Large intestine (tissue), 3 donors: ENCODE data around the gene TMPRSS6. TPM values are rescaled to one million over a fixed set of nuclear protein-coding genes. Genes with fewer than 3 reads are reported as not detected.

Experiments
- DNase-seq, 2 donors: peaks; one replicate each; pipeline versions ENCODE4 v3.0.0 to v3.0.0-alpha.2; 2013
- H3K27ac ChIP-seq: one replicate; pipeline ENCODE4 v1.5.1; 2013; ENCODE audit warnings: low read length
- H3K27me3 ChIP-seq: 2 replicates; pipeline ENCODE4 v1.6.1; 2013; ENCODE audit warnings: low read length; ENCODE audit not compliant: control insufficient read depth, insufficient read depth
- H3K36me3 ChIP-seq: 2 replicates; pipeline ENCODE4 v1.6.1; 2013; ENCODE audit warnings: low read length; ENCODE audit not compliant: control insufficient read depth, insufficient read depth
- H3K4me1 ChIP-seq: one replicate; pipeline ENCODE4 v1.6.1; 2013; ENCODE audit warnings: low read length; ENCODE audit not compliant: control insufficient read depth, insufficient read depth
- H3K4me3 ChIP-seq: one replicate; pipeline ENCODE4 v1.5.1; 2013; ENCODE audit warnings: low read length
- H3K9me3 ChIP-seq: one replicate; pipeline ENCODE4 v1.6.1; 2013; ENCODE audit warnings: mild to moderate bottlenecking, low read depth, low read length, moderate library complexity; ENCODE audit not compliant: control insufficient read depth
- WGBS: methylation state at CpG from one replicate; pipeline ENCODE4 v1.1.5; 2013; ENCODE audit warnings: low lambda C conversion rate; ENCODE audit not compliant: insufficient coverage; 5-methylcytosine and 5-hydroxymethylcytosine counted together
- polyA plus RNA-seq: library from polyadenylated mRNA; unstranded; fragments of 120-200 nt; gene quantifications from one replicate; pipeline ENCODE4 v1.2.1, GENCODE V29; 2013

The TMPRSS6 gene
- polyA plus RNA-seq, 1 donor = 3.8 TPM

- no CpG with 5 or more reads among the region's 17 CpGs for WGBS
- DNase-seq = peak; percentile 92 to 98
- no peaks in the 10 kb centered on the region for H3K27me3 ChIP-seq
- H3K36me3 ChIP-seq = no peaks in the 10 kb centered on the region
- H3K4me1 ChIP-seq = peaks cover 45% of the 10 kb centered on the region
- H3K9me3 ChIP-seq = no peaks in the 10 kb centered on the region
- peak overlapping the region; percentile 97 for H3K27ac ChIP-seq
- H3K4me3 ChIP-seq = peak overlapping the region; percentile 0
Measured at GRCh38 chr22:37043828-37044538, 65.5 kb downstream of the TMPRSS6 start.

- Histone ChIP-seq H3K4me3 (peak overlapping the region; percentile 0), H3K4me1 (peaks cover 45% of the 10 kb centered on the region), H3K9me3 (no peaks in the 10 kb centered on the region), H3K27me3 (no peaks in the 10 kb centered on the region), H3K27ac (peak overlapping the region; percentile 97), H3K36me3 (no peaks in the 10 kb centered on the region)
- no peak for DNase-seq
- WGBS = 100% methylated on average over 1 of the region's 7 CpGs
Measured at GRCh38 chr22:37043209-37043827, 66.2 kb downstream of the TMPRSS6 start.

GRCh38 chr22:37039466-37039865 lies 70.0 kb downstream of the TMPRSS6 start:
- H3K27me3 ChIP-seq = no peaks in the 10 kb centered on the region
- DNase-seq = no peak
- 100% methylated on average over 1 of the region's 2 CpGs for WGBS
- H3K27ac ChIP-seq = no peak overlapping the region
- H3K4me1 ChIP-seq = peaks cover 53% of the 10 kb centered on the region
- no peaks in the 10 kb centered on the region for H3K9me3 ChIP-seq
- no peaks in the 10 kb centered on the region for H3K36me3 ChIP-seq
- no peak overlapping the region for H3K4me3 ChIP-seq

GRCh38 chr22:37037669-37038068 lies 71.8 kb downstream of the TMPRSS6 start:
- no CpG with 5 or more reads among the region's 14 CpGs for WGBS
- no peaks in the 10 kb centered on the region for H3K9me3 ChIP-seq
- no peak overlapping the region for H3K27ac ChIP-seq
- peaks cover 51% of the 10 kb centered on the region for H3K4me1 ChIP-seq
- no peak overlapping the region for H3K4me3 ChIP-seq
- no peaks in the 10 kb centered on the region for H3K27me3 ChIP-seq
- H3K36me3 ChIP-seq = no peaks in the 10 kb centered on the region
- DNase-seq = no peak

- no peaks in the 10 kb centered on the region for H3K9me3 ChIP-seq
- H3K27ac ChIP-seq = no peak overlapping the region
- H3K36me3 ChIP-seq = no peaks in the 10 kb centered on the region
- DNase-seq = no peak
- H3K27me3 ChIP-seq = no peaks in the 10 kb centered on the region
- peaks cover 53% of the 10 kb centered on the region for H3K4me1 ChIP-seq
- WGBS = no CpG with 5 or more reads among the region's 11 CpGs
- no peak overlapping the region for H3K4me3 ChIP-seq
Measured at GRCh38 chr22:37036655-37037377, 72.7 kb downstream of the TMPRSS6 start.

- no CpG with 5 or more reads among the region's 23 CpGs for WGBS
- H3K9me3 ChIP-seq = no peaks in the 10 kb centered on the region
- peaks cover 57% of the 10 kb centered on the region for H3K4me1 ChIP-seq
- peak overlapping the region; percentile 7 for H3K4me3 ChIP-seq
- peak; percentile 73 to 85 for DNase-seq
- no peaks in the 10 kb centered on the region for H3K27me3 ChIP-seq
- peaks cover 24% of the 10 kb centered on the region for H3K36me3 ChIP-seq
- H3K27ac ChIP-seq = peak overlapping the region; percentile 99
Measured at GRCh38 chr22:37033605-37034430, 75.7 kb downstream of the TMPRSS6 start.

- WGBS = 0% methylated on average over 1 of the region's 18 CpGs
- peaks cover 66% of the 10 kb centered on the region for H3K4me1 ChIP-seq
- peak; percentile 95 to 98 for DNase-seq
- peaks cover 31% of the 10 kb centered on the region for H3K36me3 ChIP-seq
- H3K27ac ChIP-seq = peak overlapping the region; percentile 99
- peak overlapping the region; percentile 27 for H3K4me3 ChIP-seq
- no peaks in the 10 kb centered on the region for H3K27me3 ChIP-seq
- no peaks in the 10 kb centered on the region for H3K9me3 ChIP-seq
Measured at GRCh38 chr22:37032535-37033460, 76.7 kb downstream of the TMPRSS6 start.

GRCh38 chr22:37032134-37032534 lies 77.4 kb downstream of the TMPRSS6 start:
- peak overlapping the region; percentile 27 for H3K4me3 ChIP-seq
- WGBS = no CpG with 5 or more reads among the region's 2 CpGs
- H3K9me3 ChIP-seq = no peaks in the 10 kb centered on the region
- peaks cover 73% of the 10 kb centered on the region for H3K4me1 ChIP-seq
- no peaks in the 10 kb centered on the region for H3K27me3 ChIP-seq
- peak overlapping the region; percentile 99 for H3K27ac ChIP-seq
- no peak for DNase-seq
- H3K36me3 ChIP-seq = peaks cover 37% of the 10 kb centered on the region

- DNase-seq = no peak
- peak overlapping the region; percentile 99 for H3K27ac ChIP-seq
Measured at GRCh38 chr22:37030560-37031281, 78.8 kb downstream of the TMPRSS6 start.

More at GRCh38 chr22:37030560-37031281, 78.8 kb downstream of the TMPRSS6 start:
- Histone ChIP-seq H3K36me3 (peaks cover 50% of the 10 kb centered on the region), H3K27me3 (no peaks in the 10 kb centered on the region), H3K4me1 (peaks cover 80% of the 10 kb centered on the region), H3K9me3 (no peaks in the 10 kb centered on the region), H3K4me3 (no peak overlapping the region)
- 100% methylated on average over 1 of the region's 14 CpGs for WGBS
